GM12872 (cell line): ENCODE measurements around the gene MGST3.

Source experiments
- CTCF ChIP-seq: IDR thresholded peaks from 3 replicates; pipeline ENCODE4 v1.5.1; 2011; ENCODE audit warnings: low read depth, mild to moderate bottlenecking, low read length, moderate library complexity; ENCODE audit not compliant: insufficient read depth

Gene MGST3

DNA sequence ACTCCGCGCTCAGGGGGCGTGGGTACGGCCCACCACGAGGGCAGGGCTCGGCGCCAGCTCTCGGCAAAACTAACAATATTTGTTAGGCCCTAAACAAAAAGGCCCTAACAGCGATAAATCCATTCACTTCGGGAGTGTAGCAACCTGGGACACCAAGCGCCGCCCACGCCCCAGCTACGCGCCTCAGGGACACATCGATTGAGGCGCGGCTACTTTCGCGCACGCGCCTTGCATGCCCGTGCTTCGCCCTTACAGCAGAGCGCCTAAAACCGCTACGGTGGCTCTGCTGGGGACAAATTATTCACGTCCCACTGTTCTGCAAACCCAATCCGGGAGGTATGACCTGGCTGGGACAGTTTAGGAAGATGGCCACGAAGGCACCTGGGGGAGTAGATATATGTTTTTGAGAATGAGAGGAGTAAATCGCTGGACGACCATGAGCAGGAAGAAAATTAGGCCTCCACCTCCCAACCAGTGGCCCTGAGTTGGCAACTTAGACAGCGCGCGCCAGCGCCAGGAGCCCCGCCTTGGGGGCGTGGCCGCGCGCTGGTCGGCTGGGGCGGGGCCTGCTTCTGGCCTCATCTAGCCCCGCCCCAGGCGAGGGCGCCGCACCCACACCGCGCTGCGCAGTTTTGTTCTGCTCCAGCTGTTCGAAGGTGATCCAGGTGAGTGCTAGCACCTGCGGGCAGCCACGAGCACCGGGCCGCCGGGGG is at the start of gene MGST3:
MGST3 (plus strand) TSS at position 606 of the 713 bp plus-strand sequence. CDS start 18,614 bp downstream, outside the sequence.
- no peak for TF ChIP-seq CTCF

DNA sequence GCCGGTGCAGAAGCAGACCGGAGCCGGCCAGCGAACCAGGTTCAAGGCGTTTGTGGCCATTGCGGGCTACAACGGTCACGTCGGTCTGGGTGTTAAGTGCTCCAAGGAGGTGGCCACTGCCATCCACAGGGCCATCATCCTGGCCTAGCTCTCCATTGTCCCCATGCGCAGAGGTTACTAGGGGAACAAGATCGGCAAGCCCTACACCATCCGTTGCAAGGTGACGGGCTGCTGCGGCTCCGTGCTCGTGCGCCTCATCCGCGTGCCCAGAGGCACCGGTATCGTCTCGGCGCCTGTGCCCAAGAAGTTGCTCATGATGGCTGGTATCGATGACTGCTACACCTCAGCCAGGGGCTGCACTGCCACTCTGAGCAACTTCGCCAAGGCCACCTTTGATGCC is 49.1 kb upstream of the MGST3 start:
- no peak for TF ChIP-seq CTCF

DNA sequence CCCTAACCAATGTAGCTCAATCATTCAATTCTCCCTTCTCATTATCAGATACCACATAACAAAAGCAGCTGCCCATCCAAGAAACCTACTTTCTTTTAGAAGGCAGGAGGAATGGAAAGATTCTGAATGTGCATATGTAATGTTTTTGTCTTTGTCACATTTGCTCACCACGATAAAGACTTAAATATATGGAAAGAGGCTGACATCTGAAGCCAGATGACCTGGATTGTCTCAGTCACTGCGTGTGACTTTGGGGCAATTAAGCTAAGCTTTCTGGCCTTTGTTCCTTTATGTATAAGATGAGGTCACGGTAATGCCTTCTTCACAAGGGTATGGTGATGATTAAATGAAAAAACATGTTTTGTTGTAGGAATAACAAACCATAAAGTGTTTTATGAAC is 44.6 kb upstream of the MGST3 start:
- TF ChIP-seq CTCF, result no peak

GRCh38 chr1:165592945-165593823 is 37.9 kb upstream of the MGST3 start:
- peak; percentile 83 for TF ChIP-seq CTCF

GRCh38 chr1:165595246-165595938 is 35.6 kb upstream of the MGST3 start:
- no peak for TF ChIP-seq CTCF

DNA sequence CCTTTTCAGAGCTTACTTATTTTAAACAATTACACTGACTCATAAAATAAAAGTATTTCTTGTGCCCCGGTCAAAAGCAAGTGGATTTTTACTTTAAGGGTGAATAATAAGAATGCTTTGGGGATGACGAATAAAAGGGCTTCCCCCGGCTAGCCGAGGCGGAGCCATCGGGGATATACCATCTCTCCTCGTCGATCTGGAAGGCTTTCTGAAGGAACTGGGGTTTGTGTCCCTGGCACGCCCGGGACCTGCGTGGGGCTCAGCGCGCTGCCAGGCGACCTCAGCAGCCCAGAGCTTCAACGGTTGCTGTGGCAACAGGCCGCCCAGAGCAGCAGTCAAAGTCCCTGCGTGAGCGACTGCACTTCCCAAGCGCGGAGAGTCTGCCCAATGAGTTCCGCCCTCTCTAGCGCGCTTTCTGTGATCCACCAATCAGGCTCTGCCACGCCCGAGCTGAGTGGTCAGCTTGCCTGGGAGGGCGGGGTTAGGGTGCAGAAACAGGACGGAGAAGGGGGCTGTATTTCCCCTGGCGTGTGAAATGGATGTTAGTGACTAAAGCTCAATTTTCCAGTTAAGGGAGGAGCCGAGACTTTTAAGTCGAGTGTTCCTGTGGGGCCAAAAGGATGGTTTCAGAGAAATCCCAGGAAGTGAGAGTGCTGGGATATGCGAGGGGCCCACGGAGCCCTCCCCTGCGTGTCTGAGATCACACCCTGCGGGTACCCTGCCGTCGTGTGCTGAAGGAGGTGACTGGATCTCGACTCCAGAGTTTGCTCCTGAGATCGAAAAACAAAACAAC is 33.0 kb upstream of the MGST3 start:
- no peak for TF ChIP-seq CTCF
